ENCODE measurements around the gene C14orf180. TPM values are rescaled to one million over a fixed set of nuclear protein-coding genes. Genes with fewer than 3 reads are reported as not detected.

C14orf180 gene
- total RNA-seq, 1 experiment from 2014 or later = not detected

GRCh38 chr14:104596451-104596918 lies 16.9 kb downstream of the C14orf180 start:
- H3K4me2 ChIP-seq = no peak overlapping the region
- intact Hi-C loops (cut with micrococcal nuclease; ENCODE audit: unreplicated experiment) = no loop called here
- no peaks in the 10 kb centered on the region for H3K36me3 ChIP-seq (ENCODE audit: low read depth)
- POLR2A ChIA-PET (ENCODE audit: unreplicated experiment) = no interaction called here
- H3F3A ChIP-seq (ENCODE audit: insufficient read depth, low read depth) = no peaks in the 10 kb centered on the region
- DNase-seq = no peak
- H3K4me1 ChIP-seq (replicated peaks; ENCODE audit: insufficient read depth) = no peaks in the 10 kb centered on the region
- no peaks in the 10 kb centered on the region; the same call in 1 of the 2 replicates for H4K20me1 ChIP-seq (ENCODE audit: insufficient read depth)
- H3K4me3 ChIP-seq = no peak overlapping the region
- H3K9me3 ChIP-seq (ENCODE audit: insufficient read depth, low read depth) = no peaks in the 10 kb centered on the region
- H3K27ac ChIP-seq = no peak overlapping the region
- CTCF ChIA-PET = no interaction called here
- H2AFZ ChIP-seq = no peak overlapping the region
- BruUV-seq (replicated peaks) = no TSS peak
- H3K79me2 ChIP-seq (ENCODE audit: low read depth) = no peaks in the 10 kb centered on the region
- H3K27me3 ChIP-seq (ENCODE audit: insufficient read depth, low read depth) = peaks cover 98% of the 10 kb centered on the region
- H3K9me2 ChIP-seq (ENCODE audit: insufficient read depth) = no peaks in the 10 kb centered on the region
- no peak for TF ChIP-seq CTCF (conservative IDR thresholded peaks at IDR 0.05)
- no peak for TF ChIP-seq EZH2 (IDR thresholded peaks at IDR 0.05; ENCODE audit: low read depth)

DNA sequence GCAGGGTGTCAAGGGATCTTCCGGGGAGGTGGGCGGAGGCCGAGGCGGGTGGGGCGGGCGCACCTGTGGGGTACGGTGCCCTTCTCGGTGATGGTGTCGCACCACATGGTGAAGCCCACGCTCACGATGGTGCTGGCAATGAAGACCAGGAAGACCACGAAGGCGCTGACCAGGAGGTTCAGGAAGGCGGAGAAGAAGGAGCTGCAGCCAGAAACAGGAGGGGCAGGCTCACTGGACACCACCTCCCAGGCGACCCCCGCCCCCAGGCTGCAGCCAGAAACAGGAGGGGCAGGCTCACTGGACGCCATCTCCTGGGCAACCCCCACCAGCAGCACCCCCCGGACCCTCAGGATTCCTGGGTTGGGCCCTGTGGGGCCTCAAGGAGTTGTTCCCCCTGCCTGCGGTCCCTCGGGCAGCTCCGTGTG lies 17.4 kb downstream of the C14orf180 start:
- no TSS peak for BruUV-seq (replicated peaks)
- intact Hi-C loops (cut with micrococcal nuclease; ENCODE audit: unreplicated experiment) = no loop called here
- ChIA-PET CTCF (no interaction called here), POLR2A (ENCODE audit: unreplicated experiment) (no interaction called here)
- peaks cover 98% of the 10 kb centered on the region for H3K27me3 ChIP-seq (ENCODE audit: insufficient read depth, low read depth)
- no peak for DNase-seq
- TF ChIP-seq CTCF (conservative IDR thresholded peaks at IDR 0.05) (no peak), EZH2 (IDR thresholded peaks at IDR 0.05; ENCODE audit: low read depth) (no peak)
- H4K20me1 ChIP-seq (ENCODE audit: insufficient read depth) = no peaks in the 10 kb centered on the region; the same call in 1 of the 2 replicates
- H3K79me2 ChIP-seq (ENCODE audit: low read depth) = no peaks in the 10 kb centered on the region
- H3K4me2 ChIP-seq = no peak overlapping the region
- H3K36me3 ChIP-seq (ENCODE audit: low read depth) = no peaks in the 10 kb centered on the region
- no peaks in the 10 kb centered on the region for H3K9me3 ChIP-seq (ENCODE audit: insufficient read depth, low read depth)
- no peaks in the 10 kb centered on the region for H3F3A ChIP-seq (ENCODE audit: insufficient read depth, low read depth)
- no peaks in the 10 kb centered on the region for H3K9me2 ChIP-seq (ENCODE audit: insufficient read depth)
- H3K4me1 ChIP-seq (replicated peaks; ENCODE audit: insufficient read depth) = no peaks in the 10 kb centered on the region
- no peak overlapping the region for H2AFZ ChIP-seq
- no peak overlapping the region for H3K27ac ChIP-seq
- no peak overlapping the region for H3K4me3 ChIP-seq

- BruUV-seq (replicated peaks) = no TSS peak
- intact Hi-C loops (cut with micrococcal nuclease; ENCODE audit: unreplicated experiment) = no loop called here
- Histone ChIP-seq H3K27me3 (ENCODE audit: insufficient read depth, low read depth) (peaks cover 98% of the 10 kb centered on the region), H4K20me1 (ENCODE audit: insufficient read depth) (no peaks in the 10 kb centered on the region; the same call in 1 of the 2 replicates), H3K9me2 (ENCODE audit: insufficient read depth) (no peaks in the 10 kb centered on the region), H3K4me3 (no peak overlapping the region), H3K4me2 (no peak overlapping the region), H3K9me3 (ENCODE audit: insufficient read depth, low read depth) (no peaks in the 10 kb centered on the region), H3F3A (ENCODE audit: insufficient read depth, low read depth) (no peaks in the 10 kb centered on the region), H3K27ac (no peak overlapping the region), H2AFZ (no peak overlapping the region), H3K36me3 (ENCODE audit: low read depth) (no peaks in the 10 kb centered on the region), H3K79me2 (ENCODE audit: low read depth) (no peaks in the 10 kb centered on the region), H3K4me1 (replicated peaks; ENCODE audit: insufficient read depth) (no peaks in the 10 kb centered on the region)
- ChIA-PET POLR2A (ENCODE audit: unreplicated experiment) (no interaction called here), CTCF (no interaction called here)
- TF ChIP-seq EZH2 (IDR thresholded peaks at IDR 0.05; ENCODE audit: low read depth) (no peak), CTCF (conservative IDR thresholded peaks at IDR 0.05) (no peak)
- no peak for DNase-seq
These were observed 18.0 kb downstream of the C14orf180 start for GRCh38 chr14:104597576-104597975.
